MM.1S (cell line): Measurements from ENCODE around the gene KLRF2.

Experiments used
- EZH2phosphoT487 ChIP-seq: fragments of 300-600 bp; sonication (generic); IDR thresholded peaks from 2 replicates; pipeline ENCODE4 v1.6.1; 2018; ENCODE audit warnings: antibody characterized with exemption, low read length
- TF ChIP-seq, protein P1 (sequence below): fragments of 300-600 bp; sonication (generic); IDR thresholded peaks from 2 replicates; pipeline ENCODE4 v1.5.1; 2016; ENCODE audit warnings: antibody characterized with exemption, low read length, mixed read lengths

- TF ChIP-seq, protein P1, sequence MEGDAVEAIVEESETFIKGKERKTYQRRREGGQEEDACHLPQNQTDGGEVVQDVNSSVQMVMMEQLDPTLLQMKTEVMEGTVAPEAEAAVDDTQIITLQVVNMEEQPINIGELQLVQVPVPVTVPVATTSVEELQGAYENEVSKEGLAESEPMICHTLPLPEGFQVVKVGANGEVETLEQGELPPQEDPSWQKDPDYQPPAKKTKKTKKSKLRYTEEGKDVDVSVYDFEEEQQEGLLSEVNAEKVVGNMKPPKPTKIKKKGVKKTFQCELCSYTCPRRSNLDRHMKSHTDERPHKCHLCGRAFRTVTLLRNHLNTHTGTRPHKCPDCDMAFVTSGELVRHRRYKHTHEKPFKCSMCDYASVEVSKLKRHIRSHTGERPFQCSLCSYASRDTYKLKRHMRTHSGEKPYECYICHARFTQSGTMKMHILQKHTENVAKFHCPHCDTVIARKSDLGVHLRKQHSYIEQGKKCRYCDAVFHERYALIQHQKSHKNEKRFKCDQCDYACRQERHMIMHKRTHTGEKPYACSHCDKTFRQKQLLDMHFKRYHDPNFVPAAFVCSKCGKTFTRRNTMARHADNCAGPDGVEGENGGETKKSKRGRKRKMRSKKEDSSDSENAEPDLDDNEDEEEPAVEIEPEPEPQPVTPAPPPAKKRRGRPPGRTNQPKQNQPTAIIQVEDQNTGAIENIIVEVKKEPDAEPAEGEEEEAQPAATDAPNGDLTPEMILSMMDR, result no peak
- TF ChIP-seq EZH2phosphoT487, result no peak
Measured at GRCh38 chr12:9906873-9907272, 25.6 kb downstream of the KLRF2 start.
